Endometrium (tissue), 2 donors: ENCODE measurements around the gene MTARC1.

Source experiments
- FAIRE-seq: peaks from 2 replicates; lab custom pipeline; 2012; peaks lifted over from hg19 to GRCh38; lab: Jason Lieb, UNC
- donor health status: control.
- donor health status: control.

The MTARC1 gene

DNA sequence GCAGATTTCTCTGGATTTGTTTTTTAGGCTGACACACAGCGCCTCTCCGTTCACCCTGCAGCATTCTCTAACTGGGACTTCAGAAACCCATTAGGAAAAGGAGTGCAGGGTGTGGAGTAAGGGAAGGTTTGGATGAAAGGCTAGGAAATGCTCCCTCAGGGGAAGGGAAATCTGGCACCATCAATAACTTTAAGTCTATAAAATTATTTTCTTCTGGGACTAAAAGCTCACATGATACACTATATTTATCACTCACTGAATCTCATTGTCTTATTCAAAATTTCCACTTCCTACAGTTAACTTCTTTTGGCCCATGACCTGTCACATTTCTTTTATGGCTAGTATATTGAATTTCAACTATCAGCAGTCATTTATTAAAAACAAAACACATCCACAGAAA is 46.7 kb downstream of the MTARC1 start:
- no peak for FAIRE-seq

DNA sequence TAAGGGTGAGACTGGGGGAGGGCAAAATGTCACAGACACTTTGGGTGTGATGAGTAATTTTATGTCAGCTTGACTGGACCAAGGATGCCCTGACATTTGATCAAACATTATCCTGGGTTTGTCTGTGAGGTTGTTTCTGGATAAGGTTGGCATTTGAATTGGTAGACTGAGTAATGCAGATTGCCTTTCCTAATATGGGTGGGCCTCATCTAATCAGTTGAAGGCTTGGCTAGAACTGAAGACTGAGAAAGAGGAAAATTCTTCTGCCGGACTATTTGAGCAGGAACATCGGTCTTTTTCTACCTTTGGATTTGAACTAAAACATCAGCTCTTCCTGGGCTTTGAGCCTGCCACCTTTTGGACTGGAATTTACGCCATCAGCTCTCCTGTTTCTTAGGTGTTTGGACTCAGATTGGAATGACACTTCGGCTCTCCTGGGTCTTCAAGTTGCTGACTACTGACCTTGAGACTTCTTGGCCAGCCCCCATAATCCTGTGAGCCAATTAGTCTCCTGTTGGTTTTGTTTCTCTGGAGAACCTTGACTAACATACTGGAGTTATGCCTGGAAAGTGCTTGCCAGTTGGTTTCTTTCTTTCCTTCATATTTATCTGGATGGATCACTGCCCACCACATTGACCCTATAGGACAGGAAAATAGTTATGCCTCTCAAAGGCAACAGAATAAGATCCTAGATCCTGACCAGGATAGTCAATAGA is 47.6 kb downstream of the MTARC1 start:
- no peak for FAIRE-seq
